ENCODE results near the gene CLEC7A. TPM values are rescaled to one million over a fixed set of nuclear protein-coding genes. Genes with fewer than 3 reads are reported as not detected.

The CLEC7A gene
- polyA plus RNA-seq, 3 donors: 235 to 809 (median 304) TPM

GRCh38 chr12:10102322-10102721 is 27.7 kb downstream of the CLEC7A start:
- peak; percentile 57 to 64 (median 59) for DNase-seq
- H2AFZ ChIP-seq (ENCODE audit: insufficient read depth, low read depth, low read length, poor library complexity, severe bottlenecking): peak overlapping the region; percentile 44
- no peak overlapping the region for H3K9ac ChIP-seq (ENCODE audit: insufficient read depth, low read length, poor library complexity, severe bottlenecking)
- H3K27me3 ChIP-seq (ENCODE audit: control insufficient read depth in 2 of 2, insufficient read depth in 2 of 2, low read length in 2 of 2): no peaks in the 10 kb centered on the region
- peak overlapping the region; percentile 26 to 90 (median 77) for H3K27ac Mint-ChIP-seq
- H3K36me3 Mint-ChIP-seq: peaks cover 28% of the 10 kb centered on the region in 2 donors
- peaks cover 31 to 34% of the 10 kb centered on the region in 2 donors for H3K4me1 ChIP-seq (ENCODE audit: control insufficient read depth in 1 of 2, insufficient read depth in 2 of 2, low read length in 2 of 2)
- peak overlapping the region; percentile 38 to 70 for H3K27ac ChIP-seq (ENCODE audit: low read depth in 1 of 2, low read length in 2 of 2)
- WGBS (ENCODE audit: insufficient coverage): 0% methylated on average over 1 of the region's 2 CpGs
- H3K36me3 ChIP-seq (replicated peaks in 1 of 2; ENCODE audit: control insufficient read depth in 1 of 2, insufficient read depth in 2 of 2, low read length in 2 of 2): peaks cover 0 to 6% of the 10 kb centered on the region in 2 donors
- H3K4me3 Mint-ChIP-seq: peak overlapping the region; percentile 31 to 65
- intact Hi-C loops (cut with micrococcal nuclease): no loop called here
- H3K4me2 ChIP-seq (replicated peaks; ENCODE audit: extremely low read depth, low read length, poor library complexity, severe bottlenecking): peak overlapping the region; percentile 31
- H3K4me3 ChIP-seq (replicated peaks in 1 of 3; ENCODE audit: low read depth in 2 of 3, low read length in 3 of 3): peak overlapping the region in 1 of 3 experiments; percentile 19
- TF ChIP-seq, protein P1, sequence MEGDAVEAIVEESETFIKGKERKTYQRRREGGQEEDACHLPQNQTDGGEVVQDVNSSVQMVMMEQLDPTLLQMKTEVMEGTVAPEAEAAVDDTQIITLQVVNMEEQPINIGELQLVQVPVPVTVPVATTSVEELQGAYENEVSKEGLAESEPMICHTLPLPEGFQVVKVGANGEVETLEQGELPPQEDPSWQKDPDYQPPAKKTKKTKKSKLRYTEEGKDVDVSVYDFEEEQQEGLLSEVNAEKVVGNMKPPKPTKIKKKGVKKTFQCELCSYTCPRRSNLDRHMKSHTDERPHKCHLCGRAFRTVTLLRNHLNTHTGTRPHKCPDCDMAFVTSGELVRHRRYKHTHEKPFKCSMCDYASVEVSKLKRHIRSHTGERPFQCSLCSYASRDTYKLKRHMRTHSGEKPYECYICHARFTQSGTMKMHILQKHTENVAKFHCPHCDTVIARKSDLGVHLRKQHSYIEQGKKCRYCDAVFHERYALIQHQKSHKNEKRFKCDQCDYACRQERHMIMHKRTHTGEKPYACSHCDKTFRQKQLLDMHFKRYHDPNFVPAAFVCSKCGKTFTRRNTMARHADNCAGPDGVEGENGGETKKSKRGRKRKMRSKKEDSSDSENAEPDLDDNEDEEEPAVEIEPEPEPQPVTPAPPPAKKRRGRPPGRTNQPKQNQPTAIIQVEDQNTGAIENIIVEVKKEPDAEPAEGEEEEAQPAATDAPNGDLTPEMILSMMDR (IDR thresholded peaks at IDR 0.05): no peak
- H3K9me3 ChIP-seq (replicated peaks in 1 of 2; ENCODE audit: control insufficient read depth in 1 of 2, insufficient read depth in 1 of 2, low read length in 2 of 2): no peaks in the 10 kb centered on the region
- H3K9me3 Mint-ChIP-seq: peaks cover 5 to 17% (median 9%) of the 10 kb centered on the region in 7 donors
- H3K27me3 Mint-ChIP-seq (ENCODE audit: low read depth in 3 of 3): peaks cover 1 to 3% (median 3%) of the 10 kb centered on the region in 3 donors
- H3K4me1 Mint-ChIP-seq: peaks cover 41% of the 10 kb centered on the region
- H4K20me1 ChIP-seq (ENCODE audit: insufficient read depth, low read length): no peaks in the 10 kb centered on the region
- H3K79me2 ChIP-seq (ENCODE audit: insufficient read depth, low read length): no peaks in the 10 kb centered on the region

- Histone ChIP-seq H2AFZ (ENCODE audit: insufficient read depth, low read depth, low read length, poor library complexity, severe bottlenecking) (peak overlapping the region; percentile 44), H3K4me1 (ENCODE audit: control insufficient read depth in 1 of 2, insufficient read depth in 2 of 2, low read length in 2 of 2) (peaks cover 31 to 35% of the 10 kb centered on the region in 2 donors), H4K20me1 (ENCODE audit: insufficient read depth, low read length) (no peaks in the 10 kb centered on the region), H3K79me2 (ENCODE audit: insufficient read depth, low read length) (no peaks in the 10 kb centered on the region), H3K36me3 (replicated peaks in 1 of 2; ENCODE audit: control insufficient read depth in 1 of 2, insufficient read depth in 2 of 2, low read length in 2 of 2) (peaks cover 0 to 6% of the 10 kb centered on the region in 2 donors), H3K9ac (ENCODE audit: insufficient read depth, low read length, poor library complexity, severe bottlenecking) (no peak overlapping the region), H3K4me2 (replicated peaks; ENCODE audit: extremely low read depth, low read length, poor library complexity, severe bottlenecking) (peak overlapping the region; percentile 31), H3K27me3 (ENCODE audit: control insufficient read depth in 2 of 2, insufficient read depth in 2 of 2, low read length in 2 of 2) (no peaks in the 10 kb centered on the region), H3K9me3 (replicated peaks in 1 of 2; ENCODE audit: control insufficient read depth in 1 of 2, insufficient read depth in 1 of 2, low read length in 2 of 2) (no peaks in the 10 kb centered on the region), H3K4me3 (replicated peaks in 1 of 3; ENCODE audit: low read depth in 2 of 3, low read length in 3 of 3) (peak overlapping the region in 1 of 3 experiments; percentile 19), H3K27ac (ENCODE audit: low read depth in 1 of 2, low read length in 2 of 2) (peak overlapping the region; percentile 38 to 70)
- Mint-ChIP-seq H3K4me3 (peak overlapping the region; percentile 31 to 65), H3K9me3 (peaks cover 4 to 15% (median 7%) of the 10 kb centered on the region in 7 donors), H3K27ac (peak overlapping the region; percentile 26 to 90 (median 77)), H3K36me3 (peaks cover 24% of the 10 kb centered on the region in 2 donors), H3K27me3 (ENCODE audit: low read depth in 3 of 3) (peaks cover 0 to 3% (median 3%) of the 10 kb centered on the region in 3 donors), H3K4me1 (peaks cover 38% of the 10 kb centered on the region)
- TF ChIP-seq, protein P1 (IDR thresholded peaks at IDR 0.05): no peak
- intact Hi-C loops (cut with micrococcal nuclease): no loop called here
- WGBS (ENCODE audit: insufficient coverage): 100% methylated on average over 1 of the region's 1 CpG
- DNase-seq: no peak
Observed at GRCh38 chr12:10101648-10102220, 28.3 kb downstream of the CLEC7A start.
